ENCODE measurements around the gene PRR15.

- TF ChIP-seq CEBPB (IDR thresholded peaks at IDR 0.05) (peak; percentile 88), TEAD4 (IDR thresholded peaks at IDR 0.05) (no peak), REST (IDR thresholded peaks at IDR 0.05; ENCODE audit: low read depth) (no peak), FOXM1 (IDR thresholded peaks at IDR 0.05; ENCODE audit: borderline replicate concordance, low read depth) (no peak), MAX (IDR thresholded peaks at IDR 0.05) (peak; percentile 26; the same call in 1 of the 2 replicates), YY1 (IDR thresholded peaks at IDR 0.05; ENCODE audit: low read depth) (no peak), EP300 (IDR thresholded peaks at IDR 0.05; ENCODE audit: borderline replicate concordance) (no peak), RAD21 (IDR thresholded peaks at IDR 0.05; ENCODE audit: low read depth) (no peak), ZBTB7A (IDR thresholded peaks at IDR 0.05; ENCODE audit: low read depth) (0 out of 2 replicates have a peak, but pooled peaks have one; percentile 42)
These were observed 1.0 kb downstream of the PRR15 start for GRCh38 chr7:29564496-29565223.
